ENCODE measurements around the gene SOX5.

Gene SOX5

DNA sequence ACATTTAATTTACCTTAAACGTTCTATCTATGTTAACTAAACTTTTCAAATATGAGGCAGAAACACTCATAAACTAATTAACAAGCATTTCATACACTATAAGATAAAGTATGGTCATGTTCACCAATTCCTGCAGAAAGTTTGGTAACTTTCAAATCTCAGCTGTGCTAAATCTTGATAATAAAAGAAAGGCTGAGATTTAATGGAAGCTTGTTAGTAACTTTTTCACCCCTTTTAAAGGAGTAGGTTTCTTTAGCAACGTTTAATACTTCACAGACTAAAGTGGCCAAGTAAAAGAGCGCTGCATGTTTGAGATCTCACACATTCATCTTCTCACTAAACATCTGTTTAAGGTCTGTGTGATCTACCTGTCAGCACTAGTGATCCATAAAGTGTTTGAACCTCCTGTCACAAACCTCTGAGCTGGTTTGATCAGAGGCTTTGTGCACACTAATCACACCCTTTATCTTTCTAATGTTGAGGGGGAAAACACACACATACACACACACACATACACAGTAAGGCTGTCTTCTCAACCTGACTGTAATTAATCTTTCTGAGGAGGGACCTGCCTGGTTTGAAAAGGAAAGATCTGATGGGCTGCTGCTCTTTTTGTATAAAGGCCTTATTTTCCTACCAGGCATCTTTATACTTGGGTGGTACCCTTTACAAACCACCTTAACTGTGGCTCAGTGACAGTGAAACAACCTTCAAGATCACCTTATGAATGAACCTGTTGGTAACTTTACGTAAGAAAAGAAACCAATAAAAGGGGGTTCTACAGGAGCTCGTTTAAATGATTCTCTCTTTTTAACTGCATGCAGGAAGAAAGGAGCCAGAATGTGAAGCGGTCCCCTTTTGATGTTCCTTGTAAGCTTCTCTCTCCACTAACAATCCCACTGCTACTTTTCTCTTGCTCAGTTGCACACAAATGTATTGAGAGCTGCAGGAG, 244.2 kb downstream of the SOX5 start:
- Histone ChIP-seq H2BK12ac (ENCODE audit: low read length) (no peak overlapping the region), H3K79me2 (ENCODE audit: control insufficient read depth, insufficient read depth, low read length, poor library complexity) (no peaks in the 10 kb centered on the region), H2AFZ (ENCODE audit: insufficient read depth, low read length, poor library complexity) (no peak overlapping the region), H3K27ac (ENCODE audit: low read depth, low read length) (no peak overlapping the region), H3K79me1 (ENCODE audit: low read length) (no peaks in the 10 kb centered on the region), H3K4me3 (ENCODE audit: low read depth, low read length) (no peak overlapping the region), H3K36me3 (ENCODE audit: control insufficient read depth in 1 of 2, insufficient read depth in 2 of 2, low read length in 2 of 2) (no peaks in the 10 kb centered on the region), H3K18ac (ENCODE audit: low read length) (no peak overlapping the region), H4K91ac (ENCODE audit: low read depth, low read length) (no peak overlapping the region), H3K4me2 (ENCODE audit: low read length) (no peak overlapping the region), H3K27me3 (ENCODE audit: insufficient read depth, low read length) (no peaks in the 10 kb centered on the region), H3K14ac (ENCODE audit: low read length) (no peak overlapping the region), H3K4me1 (ENCODE audit: control insufficient read depth in 1 of 2, insufficient read depth in 2 of 2, low read length in 2 of 2) (no peaks in the 10 kb centered on the region), H3K9ac (ENCODE audit: low read length) (no peak overlapping the region), H3K9me3 (ENCODE audit: insufficient read depth, low read depth, low read length) (no peaks in the 10 kb centered on the region), H2BK120ac (ENCODE audit: insufficient read depth, low read length, poor library complexity) (no peak overlapping the region), H2BK5ac (ENCODE audit: low read depth, low read length, poor library complexity) (no peak overlapping the region), H4K8ac (ENCODE audit: low read depth, low read length) (no peak overlapping the region), H3K4ac (ENCODE audit: low read depth, low read length) (no peak overlapping the region), H3K23ac (ENCODE audit: low read length) (no peak overlapping the region), H2AK5ac (ENCODE audit: low read length) (no peak overlapping the region), H4K12ac (ENCODE audit: low read depth, low read length) (no peak overlapping the region)
- DNase-seq = no peak
- no CpG with 5 or more reads among the region's 6 CpGs for WGBS (ENCODE audit: extremely low coverage, insufficient coverage, insufficient read length)

- no peak overlapping the region for H4K8ac ChIP-seq (ENCODE audit: low read depth, low read length)
- no peak overlapping the region for H3K9ac ChIP-seq (ENCODE audit: low read length)
- H3K4ac ChIP-seq (ENCODE audit: low read depth, low read length) = no peak overlapping the region
- H3K4me2 ChIP-seq (ENCODE audit: low read length) = no peak overlapping the region
- H3K36me3 ChIP-seq (ENCODE audit: control insufficient read depth in 1 of 2, insufficient read depth in 2 of 2, low read length in 2 of 2) = no peaks in the 10 kb centered on the region
- H3K27ac ChIP-seq (ENCODE audit: low read depth, low read length) = no peak overlapping the region
- H3K18ac ChIP-seq (ENCODE audit: low read length) = no peak overlapping the region
- H3K14ac ChIP-seq (ENCODE audit: low read length) = no peak overlapping the region
- no peak overlapping the region for H2BK5ac ChIP-seq (ENCODE audit: low read depth, low read length, poor library complexity)
- H2BK12ac ChIP-seq (ENCODE audit: low read length) = no peak overlapping the region
- H2BK120ac ChIP-seq (ENCODE audit: insufficient read depth, low read length, poor library complexity) = no peak overlapping the region
- no peaks in the 10 kb centered on the region for H3K27me3 ChIP-seq (ENCODE audit: insufficient read depth, low read length)
- H3K79me1 ChIP-seq (ENCODE audit: low read length) = no peaks in the 10 kb centered on the region
- no peak overlapping the region for H2AFZ ChIP-seq (ENCODE audit: insufficient read depth, low read length, poor library complexity)
- H3K4me1 ChIP-seq (ENCODE audit: control insufficient read depth in 1 of 2, insufficient read depth in 2 of 2, low read length in 2 of 2) = no peaks in the 10 kb centered on the region
- no peaks in the 10 kb centered on the region for H3K79me2 ChIP-seq (ENCODE audit: control insufficient read depth, insufficient read depth, low read length, poor library complexity)
- H2AK5ac ChIP-seq (ENCODE audit: low read length) = no peak overlapping the region
- H4K91ac ChIP-seq (ENCODE audit: low read depth, low read length) = no peak overlapping the region
- no peak overlapping the region for H4K12ac ChIP-seq (ENCODE audit: low read depth, low read length)
- no peak overlapping the region for H3K23ac ChIP-seq (ENCODE audit: low read length)
- H3K4me3 ChIP-seq (ENCODE audit: low read depth, low read length) = no peak overlapping the region
- WGBS (ENCODE audit: extremely low coverage, insufficient coverage, insufficient read length) = no CpG with 5 or more reads among the region's 1 CpG
- no peak for DNase-seq
- H3K9me3 ChIP-seq (ENCODE audit: insufficient read depth, low read depth, low read length) = no peaks in the 10 kb centered on the region
These were observed 246.4 kb downstream of the SOX5 start for GRCh38 chr12:23703051-23703450.

DNA sequence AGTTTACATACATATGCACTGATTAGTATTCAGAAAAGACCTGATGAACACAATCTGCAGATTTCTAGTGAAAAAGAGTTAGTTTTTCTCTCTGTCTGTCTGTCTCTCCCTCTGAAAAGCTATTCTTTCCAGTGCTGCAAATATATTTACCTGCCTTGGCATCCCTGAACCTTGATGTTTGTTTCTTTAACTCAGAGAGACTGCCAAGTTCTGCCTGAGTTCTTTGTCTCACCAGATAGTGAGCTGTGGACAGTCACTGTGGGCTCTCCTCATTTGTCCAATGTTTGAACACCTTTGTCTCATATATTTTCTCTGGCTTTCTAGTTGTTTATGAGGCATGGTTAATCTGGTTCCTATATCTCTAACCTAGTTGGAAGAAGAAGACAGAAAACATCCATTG, 250.4 kb downstream of the SOX5 start:
- no peak overlapping the region for H3K4me2 ChIP-seq (ENCODE audit: low read length)
- H4K91ac ChIP-seq (ENCODE audit: low read depth, low read length) = no peak overlapping the region
- no peaks in the 10 kb centered on the region for H3K79me2 ChIP-seq (ENCODE audit: control insufficient read depth, insufficient read depth, low read length, poor library complexity)
- no peak overlapping the region for H2AK5ac ChIP-seq (ENCODE audit: low read length)
- no peak overlapping the region for H3K18ac ChIP-seq (ENCODE audit: low read length)
- DNase-seq = no peak
- no peak overlapping the region for H3K4ac ChIP-seq (ENCODE audit: low read depth, low read length)
- H2BK5ac ChIP-seq (ENCODE audit: low read depth, low read length, poor library complexity) = no peak overlapping the region
- no peak overlapping the region for H3K9ac ChIP-seq (ENCODE audit: low read length)
- no peaks in the 10 kb centered on the region for H3K9me3 ChIP-seq (ENCODE audit: insufficient read depth, low read depth, low read length)
- H3K4me1 ChIP-seq (ENCODE audit: control insufficient read depth in 1 of 2, insufficient read depth in 2 of 2, low read length in 2 of 2) = no peaks in the 10 kb centered on the region
- no peak overlapping the region for H4K8ac ChIP-seq (ENCODE audit: low read depth, low read length)
- H2BK120ac ChIP-seq (ENCODE audit: insufficient read depth, low read length, poor library complexity) = no peak overlapping the region
- no peaks in the 10 kb centered on the region for H3K27me3 ChIP-seq (ENCODE audit: insufficient read depth, low read length)
- no peak overlapping the region for H4K12ac ChIP-seq (ENCODE audit: low read depth, low read length)
- H2AFZ ChIP-seq (ENCODE audit: insufficient read depth, low read length, poor library complexity) = no peak overlapping the region
- H3K36me3 ChIP-seq (ENCODE audit: control insufficient read depth in 1 of 2, insufficient read depth in 2 of 2, low read length in 2 of 2) = no peaks in the 10 kb centered on the region
- H3K4me3 ChIP-seq (ENCODE audit: low read depth, low read length) = no peak overlapping the region
- H3K27ac ChIP-seq (ENCODE audit: low read depth, low read length) = no peak overlapping the region
- H3K14ac ChIP-seq (ENCODE audit: low read length) = no peak overlapping the region
- H3K79me1 ChIP-seq (ENCODE audit: low read length) = no peaks in the 10 kb centered on the region
- H3K23ac ChIP-seq (ENCODE audit: low read length) = no peak overlapping the region
- H2BK12ac ChIP-seq (ENCODE audit: low read length) = no peak overlapping the region

GRCh38 chr12:23694920-23695319, 254.6 kb downstream of the SOX5 start:
- Histone ChIP-seq H3K9me3 (ENCODE audit: insufficient read depth, low read depth, low read length) (no peaks in the 10 kb centered on the region), H3K9ac (ENCODE audit: low read length) (no peak overlapping the region), H2BK12ac (ENCODE audit: low read length) (no peak overlapping the region), H4K8ac (ENCODE audit: low read depth, low read length) (no peak overlapping the region), H4K91ac (ENCODE audit: low read depth, low read length) (no peak overlapping the region), H3K4me3 (ENCODE audit: low read depth, low read length) (no peak overlapping the region), H3K27ac (ENCODE audit: low read depth, low read length) (no peak overlapping the region), H3K4ac (ENCODE audit: low read depth, low read length) (no peak overlapping the region), H3K4me1 (ENCODE audit: control insufficient read depth in 1 of 2, insufficient read depth in 2 of 2, low read length in 2 of 2) (no peaks in the 10 kb centered on the region), H3K79me1 (ENCODE audit: low read length) (no peaks in the 10 kb centered on the region), H2AK5ac (ENCODE audit: low read length) (no peak overlapping the region), H4K12ac (ENCODE audit: low read depth, low read length) (no peak overlapping the region), H3K27me3 (ENCODE audit: insufficient read depth, low read length) (no peaks in the 10 kb centered on the region), H3K79me2 (ENCODE audit: control insufficient read depth, insufficient read depth, low read length, poor library complexity) (no peaks in the 10 kb centered on the region), H3K4me2 (ENCODE audit: low read length) (no peak overlapping the region), H3K14ac (ENCODE audit: low read length) (no peak overlapping the region), H3K23ac (ENCODE audit: low read length) (no peak overlapping the region), H2BK5ac (ENCODE audit: low read depth, low read length, poor library complexity) (no peak overlapping the region), H3K36me3 (ENCODE audit: control insufficient read depth in 1 of 2, insufficient read depth in 2 of 2, low read length in 2 of 2) (no peaks in the 10 kb centered on the region), H2BK120ac (ENCODE audit: insufficient read depth, low read length, poor library complexity) (no peak overlapping the region), H2AFZ (ENCODE audit: insufficient read depth, low read length, poor library complexity) (no peak overlapping the region), H3K18ac (ENCODE audit: low read length) (no peak overlapping the region)
- DNase-seq = no peak
- no CpG with 5 or more reads among the region's 2 CpGs for WGBS (ENCODE audit: extremely low coverage, insufficient coverage, insufficient read length)
